Esophagus muscularis mucosa (tissue), 4 donors: ENCODE results near the gene GSE1.

Experiments
- CTCF ChIP-seq, 3 experiments: fragments of 200-600 bp in 2 of 3; fragments of 450-650 bp in 1 of 3; sonication (generic) in 2 of 3; IDR thresholded peaks; one replicate each; pipeline ENCODE4 v1.5.1; 2017 to 2019; ENCODE audit warnings: antibody characterized with exemption in 3 of 3, mild to moderate bottlenecking in 2 of 3, moderate library complexity in 1 of 3
- EP300 ChIP-seq: sonication (generic); formaldehyde crosslinking; IDR thresholded peaks from one replicate; pipeline ENCODE4 v1.6.1; 2017; ENCODE audit warnings: antibody characterized with exemption
- POLR2A ChIP-seq: fragments of 450-650 bp; IDR thresholded peaks from one replicate; pipeline ENCODE4 v1.6.1; 2017; ENCODE audit warnings: antibody characterized with exemption, moderate library complexity, mild to moderate bottlenecking, low read depth
- POLR2AphosphoS5 ChIP-seq, 2 donors: sonication (generic); formaldehyde crosslinking; IDR thresholded peaks; one replicate each; pipeline ENCODE4 v1.6.1; 2017; ENCODE audit warnings: antibody characterized with exemption in 2 of 2

- TF ChIP-seq POLR2AphosphoS5 (IDR thresholded peaks at IDR 0.05), result no peak
- TF ChIP-seq CTCF (IDR thresholded peaks at IDR 0.05), result no peak
- TF ChIP-seq POLR2A, result no peak
- no peak for TF ChIP-seq EP300
Observed at GRCh38 chr16:85565801-85566526, 47.2 kb upstream of the GSE1 start.
